ENCODE data around the gene TMPRSS4. TPM values are rescaled to one million over a fixed set of nuclear protein-coding genes. Genes with fewer than 3 reads are reported as not detected.

The TMPRSS4 gene
- total RNA-seq, 1 donor from 2014 or later, result not detected

- intact Hi-C loops (cut with DNase I), result no loop called here
- no peak for DNase-seq (ENCODE audit: low spot score in 2 of 2)
- H3K27ac ChIP-seq, result no peak overlapping the region
- H3K36me3 ChIP-seq, result no peaks in the 10 kb centered on the region
- TF ChIP-seq CTCF (IDR thresholded peaks at IDR 0.05), result no peak
- H3K4me3 ChIP-seq, result no peak overlapping the region
- H3K4me1 ChIP-seq, result no peaks in the 10 kb centered on the region
- H3K27me3 ChIP-seq, result no peaks in the 10 kb centered on the region
- H3K9me3 ChIP-seq, result no peaks in the 10 kb centered on the region
Measured at GRCh38 chr11:118106789-118107335, 30.0 kb downstream of the TMPRSS4 start.

- TF ChIP-seq CTCF (IDR thresholded peaks at IDR 0.05), result no peak
- Histone ChIP-seq H3K4me3 (no peak overlapping the region), H3K4me1 (no peaks in the 10 kb centered on the region), H3K9me3 (no peaks in the 10 kb centered on the region), H3K27me3 (no peaks in the 10 kb centered on the region), H3K27ac (no peak overlapping the region), H3K36me3 (no peaks in the 10 kb centered on the region)
- intact Hi-C loops (cut with DNase I), result no loop called here
- DNase-seq (ENCODE audit: low spot score in 2 of 2), result no peak
Measured at GRCh38 chr11:118108513-118108912, 31.6 kb downstream of the TMPRSS4 start.

GRCh38 chr11:118109231-118109630 is 32.4 kb downstream of the TMPRSS4 start:
- no peak for DNase-seq (ENCODE audit: low spot score in 2 of 2)
- Histone ChIP-seq H3K27me3 (no peaks in the 10 kb centered on the region), H3K27ac (no peak overlapping the region), H3K4me3 (no peak overlapping the region), H3K36me3 (no peaks in the 10 kb centered on the region), H3K4me1 (no peaks in the 10 kb centered on the region), H3K9me3 (no peaks in the 10 kb centered on the region)
- TF ChIP-seq CTCF (IDR thresholded peaks at IDR 0.05), result no peak
- intact Hi-C loops (cut with DNase I), result no loop called here

GRCh38 chr11:118111019-118111743 is 34.3 kb downstream of the TMPRSS4 start:
- intact Hi-C loops (cut with DNase I), result no loop called here

GRCh38 chr11:118111744-118112035 is 34.8 kb downstream of the TMPRSS4 start:
- H3K27me3 ChIP-seq, result no peaks in the 10 kb centered on the region
- H3K4me1 ChIP-seq, result no peaks in the 10 kb centered on the region
- no peak for DNase-seq (ENCODE audit: low spot score in 2 of 2)
- intact Hi-C loops (cut with DNase I), result no loop called here
- no peak overlapping the region for H3K27ac ChIP-seq
- H3K9me3 ChIP-seq, result no peaks in the 10 kb centered on the region
- no peak overlapping the region for H3K4me3 ChIP-seq
- no peaks in the 10 kb centered on the region for H3K36me3 ChIP-seq
- TF ChIP-seq CTCF (IDR thresholded peaks at IDR 0.05), result no peak

More at GRCh38 chr11:118111019-118111743, 34.3 kb downstream of the TMPRSS4 start:
- Histone ChIP-seq H3K27ac (no peak overlapping the region), H3K27me3 (no peaks in the 10 kb centered on the region), H3K4me3 (no peak overlapping the region), H3K9me3 (no peaks in the 10 kb centered on the region), H3K36me3 (no peaks in the 10 kb centered on the region), H3K4me1 (no peaks in the 10 kb centered on the region)
- DNase-seq (ENCODE audit: low spot score in 2 of 2), result no peak
- TF ChIP-seq CTCF (IDR thresholded peaks at IDR 0.05), result no peak

All from ascending aorta (tissue), 2 donors.